ENCODE results near the gene NR4A1. TPM values are rescaled to one million over a fixed set of nuclear protein-coding genes. Genes with fewer than 3 reads are reported as not detected.
"Not testable (repeated sequence)": the region's sequence is repeated elsewhere in the genome, so short reads cannot be mapped to it uniquely, and the experiment has no call there.

Gene NR4A1
- total RNA-seq, 2 donors from 2014 or later = 85.1 to 125 TPM

- no peaks in the 10 kb centered on the region for H3K9me3 ChIP-seq
- no peaks in the 10 kb centered on the region for H3K27me3 ChIP-seq (replicated peaks; ENCODE audit: insufficient read depth)
- H3K4me3 ChIP-seq = no peak overlapping the region
- TF ChIP-seq POLR2A (IDR thresholded peaks at IDR 0.05) = no peak
- TF ChIP-seq, protein P1, sequence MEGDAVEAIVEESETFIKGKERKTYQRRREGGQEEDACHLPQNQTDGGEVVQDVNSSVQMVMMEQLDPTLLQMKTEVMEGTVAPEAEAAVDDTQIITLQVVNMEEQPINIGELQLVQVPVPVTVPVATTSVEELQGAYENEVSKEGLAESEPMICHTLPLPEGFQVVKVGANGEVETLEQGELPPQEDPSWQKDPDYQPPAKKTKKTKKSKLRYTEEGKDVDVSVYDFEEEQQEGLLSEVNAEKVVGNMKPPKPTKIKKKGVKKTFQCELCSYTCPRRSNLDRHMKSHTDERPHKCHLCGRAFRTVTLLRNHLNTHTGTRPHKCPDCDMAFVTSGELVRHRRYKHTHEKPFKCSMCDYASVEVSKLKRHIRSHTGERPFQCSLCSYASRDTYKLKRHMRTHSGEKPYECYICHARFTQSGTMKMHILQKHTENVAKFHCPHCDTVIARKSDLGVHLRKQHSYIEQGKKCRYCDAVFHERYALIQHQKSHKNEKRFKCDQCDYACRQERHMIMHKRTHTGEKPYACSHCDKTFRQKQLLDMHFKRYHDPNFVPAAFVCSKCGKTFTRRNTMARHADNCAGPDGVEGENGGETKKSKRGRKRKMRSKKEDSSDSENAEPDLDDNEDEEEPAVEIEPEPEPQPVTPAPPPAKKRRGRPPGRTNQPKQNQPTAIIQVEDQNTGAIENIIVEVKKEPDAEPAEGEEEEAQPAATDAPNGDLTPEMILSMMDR (IDR thresholded peaks at IDR 0.05) = no peak
- no peak for TF ChIP-seq POLR2AphosphoS5 (IDR thresholded peaks at IDR 0.05)
- intact Hi-C loops (cut with DNase I) = no loop called here
- H3K4me1 ChIP-seq (replicated peaks) = no peaks in the 10 kb centered on the region
- 85% methylated on average over 21 of the region's 21 CpGs for WGBS
- DNase-seq (ENCODE audit: low spot score) = no peak
- H3K36me3 ChIP-seq = no peaks in the 10 kb centered on the region
- no peak overlapping the region for H3K27ac ChIP-seq
These were observed 45.9 kb downstream of the NR4A1 start for GRCh38 chr12:52097045-52097666.

DNA sequence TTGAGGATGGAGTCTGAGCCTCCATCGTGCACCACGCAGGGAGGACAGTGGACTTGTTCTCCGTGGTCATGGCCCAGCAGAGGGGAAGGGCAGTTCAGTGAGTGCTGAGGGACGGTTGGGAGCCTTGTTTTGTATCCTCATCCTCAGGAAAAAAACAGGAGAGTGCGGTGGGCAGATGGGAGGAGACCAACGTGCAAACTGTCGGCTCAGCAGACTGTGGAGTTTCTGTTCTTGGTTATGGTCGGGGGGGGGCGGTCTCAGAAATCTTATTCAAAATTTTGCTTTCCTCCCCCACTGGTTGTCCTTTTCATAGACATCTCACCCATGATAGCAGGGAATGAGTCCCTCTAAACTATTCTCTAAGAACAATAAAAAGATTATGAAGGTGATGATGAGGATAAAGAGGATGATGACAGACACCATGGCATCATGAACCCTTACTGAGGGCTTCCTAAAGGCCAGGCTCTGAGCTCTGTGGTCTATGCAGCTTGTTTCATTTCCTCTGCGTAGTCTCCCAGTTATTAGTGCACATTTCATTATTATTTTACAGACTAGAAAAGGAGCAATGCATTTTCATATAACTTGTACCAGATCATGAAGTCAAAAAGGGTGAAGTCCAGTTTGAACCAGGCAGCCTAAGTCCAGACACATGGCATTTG, 53.3 kb downstream of the NR4A1 start:
- H3K36me3 ChIP-seq; intact Hi-C loops (cut with DNase I): not testable (repeated sequence)
- WGBS = 81% methylated on average over 10 of the region's 10 CpGs

More for the DNA sequence above, 53.3 kb downstream of the NR4A1 start:
- H3K4me3 ChIP-seq; H3K9me3 ChIP-seq; DNase-seq (ENCODE audit: low spot score); H3K27me3 ChIP-seq (replicated peaks; ENCODE audit: insufficient read depth); H3K27ac ChIP-seq; H3K4me1 ChIP-seq (replicated peaks): not testable (repeated sequence)

Other genes starting within 250 kb of the NR4A1 start
- gene FIGNL2, start 202.7 kb upstream of the NR4A1 start, total RNA-seq = 1 to 10 TPM in 1 of 2 donors, under 1 TPM in 1; 0.46 to 1.4 TPM
- not detected for gene ANKRD33, start 163.3 kb upstream of the NR4A1 start, total RNA-seq
- gene ACVRL1, start 143.9 kb upstream of the NR4A1 start, total RNA-seq = 10 to 100 TPM; 31.1 to 34.8 TPM
- gene ACVR1B, start 99.7 kb upstream of the NR4A1 start, total RNA-seq = 10 to 100 TPM; 39.6 to 43.3 TPM
- gene TAMALIN, start 44.5 kb upstream of the NR4A1 start, total RNA-seq = 10 to 100 TPM; 16.5 to 38.6 TPM
- gene ATG101, start 18.5 kb downstream of the NR4A1 start, total RNA-seq = 10 to 100 TPM; 60.0 to 64.1 TPM
- gene SMIM41, start 28.3 kb downstream of the NR4A1 start, total RNA-seq = 10 to 100 TPM in 1 of 2 donors, 1 to 10 TPM in 1; 7.5 to 30.2 TPM
- gene KRT80, start 140.6 kb downstream of the NR4A1 start, total RNA-seq = 1 to 10 TPM; 1.9 to 3.7 TPM
- gene KRT7, start 181.8 kb downstream of the NR4A1 start, total RNA-seq = 100 to 1,000 TPM in 1 of 2 donors, 10 to 100 TPM in 1; 53.1 to 151 TPM
- under 1 TPM; 0.27 to 0.85 TPM for gene KRT86, start 223.2 kb downstream of the NR4A1 start, total RNA-seq
- 1 to 10 TPM in 1 of 2 donors, not detected in 1; 1.7 TPM for gene KRT81, start 240.1 kb downstream of the NR4A1 start, total RNA-seq

All from prostate gland (tissue), 2 donors.